Gastrocnemius medialis (tissue), 4 donors: ENCODE measurements around the gene CCSER1.

Experiments used
- POLR2A ChIP-seq, 2 donors: fragments of 450-650 bp; IDR thresholded peaks; one replicate each; pipeline ENCODE4 v1.6.1; 2017; ENCODE audit warnings: antibody characterized with exemption in 2 of 2, mild to moderate bottlenecking in 2 of 2, moderate library complexity in 2 of 2
- TF ChIP-seq, protein P1 (sequence below), 5 experiments: fragments of 450-650 bp in 3 of 5; fragments of 200-600 bp in 2 of 5; sonication (generic) in 2 of 5; IDR thresholded peaks in 4 of 5; conservative IDR thresholded peaks in 1 of 5; 1 replicate in 4 of 5; 2 replicates in 1 of 5; pipeline ENCODE4 v1.5.1; 2016 to 2019; ENCODE audit warnings: antibody characterized with exemption in 5 of 5, mild to moderate bottlenecking in 3 of 5, moderate library complexity in 3 of 5

DNA sequence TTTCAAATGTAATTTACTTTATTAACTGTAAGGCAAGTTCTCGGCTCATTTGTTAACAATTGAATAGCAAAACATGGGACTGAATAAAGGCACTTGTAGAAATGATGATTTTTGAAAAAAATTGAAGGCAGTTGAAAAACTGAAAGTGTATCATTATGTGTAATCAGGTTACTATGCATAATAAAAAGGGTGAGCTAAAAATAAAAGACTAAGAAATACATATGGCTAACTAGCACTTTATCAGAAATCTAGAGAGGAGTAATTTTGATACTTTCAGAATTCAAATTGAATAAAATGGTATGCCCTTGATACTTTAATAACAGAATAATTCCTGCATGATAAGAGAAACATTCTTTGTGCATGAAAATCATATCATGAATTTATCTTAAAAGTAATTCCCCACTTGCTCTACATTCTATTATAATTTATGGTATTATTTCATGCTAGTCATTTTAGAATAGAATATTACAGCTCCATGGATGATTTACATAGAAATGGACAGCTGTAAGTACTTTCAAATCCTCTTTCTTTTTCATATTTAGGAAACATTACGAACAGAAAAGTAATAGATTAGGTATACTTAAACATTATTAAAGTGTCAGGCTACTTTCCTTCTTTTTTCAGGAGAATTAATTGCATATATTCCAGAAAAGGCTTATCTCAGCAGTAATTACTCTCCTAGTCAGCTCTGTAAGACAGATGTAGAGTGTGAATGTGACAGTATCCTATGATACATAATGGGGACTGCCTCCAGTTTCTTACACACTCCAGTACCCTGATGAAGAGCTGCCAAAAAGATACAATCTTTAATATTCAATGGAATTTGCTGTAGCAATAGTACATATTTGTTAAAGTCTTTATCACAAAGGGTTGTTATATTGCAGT is 697.3 kb downstream of the CCSER1 start:
- TF ChIP-seq, protein P1, sequence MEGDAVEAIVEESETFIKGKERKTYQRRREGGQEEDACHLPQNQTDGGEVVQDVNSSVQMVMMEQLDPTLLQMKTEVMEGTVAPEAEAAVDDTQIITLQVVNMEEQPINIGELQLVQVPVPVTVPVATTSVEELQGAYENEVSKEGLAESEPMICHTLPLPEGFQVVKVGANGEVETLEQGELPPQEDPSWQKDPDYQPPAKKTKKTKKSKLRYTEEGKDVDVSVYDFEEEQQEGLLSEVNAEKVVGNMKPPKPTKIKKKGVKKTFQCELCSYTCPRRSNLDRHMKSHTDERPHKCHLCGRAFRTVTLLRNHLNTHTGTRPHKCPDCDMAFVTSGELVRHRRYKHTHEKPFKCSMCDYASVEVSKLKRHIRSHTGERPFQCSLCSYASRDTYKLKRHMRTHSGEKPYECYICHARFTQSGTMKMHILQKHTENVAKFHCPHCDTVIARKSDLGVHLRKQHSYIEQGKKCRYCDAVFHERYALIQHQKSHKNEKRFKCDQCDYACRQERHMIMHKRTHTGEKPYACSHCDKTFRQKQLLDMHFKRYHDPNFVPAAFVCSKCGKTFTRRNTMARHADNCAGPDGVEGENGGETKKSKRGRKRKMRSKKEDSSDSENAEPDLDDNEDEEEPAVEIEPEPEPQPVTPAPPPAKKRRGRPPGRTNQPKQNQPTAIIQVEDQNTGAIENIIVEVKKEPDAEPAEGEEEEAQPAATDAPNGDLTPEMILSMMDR (IDR thresholded peaks at IDR 0.05 in 4 of 5, conservative IDR thresholded peaks at IDR 0.05 in 1 of 5), result no peak
- TF ChIP-seq POLR2A (IDR thresholded peaks at IDR 0.05), result no peak
